Stimulated activated naive CD8-positive, alpha-beta T cell treated with anti-CD3 and anti-CD28 coated beads, Interleukin-15, Interleukin-2, amounts not matched to agents 100 U/mL and 50 U/mL, for 24 hours (primary cell): Measurements from ENCODE around the gene RNF148.
"Not testable (repeated sequence)": the region's sequence is repeated elsewhere in the genome, so short reads cannot be mapped to it uniquely, and the experiment has no call there.

Experiments used
- ATAC-seq: fragments of 150-1000 bp; cut with Tn5 transposase; one replicate; pipeline ENCODE4 v1.10.0; 2021
- DNase-seq: peaks from one replicate; pipeline ENCODE4 v3.0.0; 2021

Gene RNF148

GRCh38 chr7:122689346-122690109 lies 13.2 kb downstream of the RNF148 start:
- no peak for DNase-seq
- ATAC-seq: no peak

GRCh38 chr7:122688400-122688998 lies 14.2 kb downstream of the RNF148 start:
- DNase-seq (no peak), ATAC-seq (no peak)

GRCh38 chr7:122686360-122686878 lies 16.3 kb downstream of the RNF148 start:
- DNase-seq (no peak), ATAC-seq (no peak)

GRCh38 chr7:122684504-122684903 lies 18.2 kb downstream of the RNF148 start:
- DNase-seq: no peak
- ATAC-seq: no peak

GRCh38 chr7:122682815-122683550 lies 19.7 kb downstream of the RNF148 start:
- no peak for DNase-seq
- no peak for ATAC-seq

GRCh38 chr7:122681186-122681585 lies 21.5 kb downstream of the RNF148 start:
- not testable (repeated sequence) for ATAC-seq, DNase-seq

GRCh38 chr7:122679813-122680212 lies 22.9 kb downstream of the RNF148 start:
- ATAC-seq (no peak), DNase-seq (no peak)

GRCh38 chr7:122679269-122679709 lies 23.4 kb downstream of the RNF148 start:
- not testable (repeated sequence) for ATAC-seq, DNase-seq

GRCh38 chr7:122677149-122677548 lies 25.6 kb downstream of the RNF148 start:
- no peak for ATAC-seq
- DNase-seq: no peak

- ATAC-seq: no peak
Observed at GRCh38 chr7:122676466-122676865, 26.3 kb downstream of the RNF148 start.

GRCh38 chr7:122675621-122676020 lies 27.1 kb downstream of the RNF148 start:
- ATAC-seq (no peak), DNase-seq (no peak)

More at GRCh38 chr7:122676466-122676865, 26.3 kb downstream of the RNF148 start:
- DNase-seq: no peak

- no peak for DNase-seq
- ATAC-seq: no peak
Observed at GRCh38 chr7:122675011-122675410, 27.7 kb downstream of the RNF148 start.

GRCh38 chr7:122674502-122674901 lies 28.2 kb downstream of the RNF148 start:
- no peak for ATAC-seq
- no peak for DNase-seq

- no peak for ATAC-seq
Observed at GRCh38 chr7:122673951-122674350, 28.8 kb downstream of the RNF148 start.

GRCh38 chr7:122672536-122672935 lies 30.2 kb downstream of the RNF148 start:
- no peak for DNase-seq
- ATAC-seq: no peak

More at GRCh38 chr7:122673951-122674350, 28.8 kb downstream of the RNF148 start:
- DNase-seq: no peak

- ATAC-seq: no peak
- no peak for DNase-seq
Observed at GRCh38 chr7:122663733-122664132, 39.0 kb downstream of the RNF148 start.

GRCh38 chr7:122658856-122659255 lies 43.9 kb downstream of the RNF148 start:
- ATAC-seq: no peak

GRCh38 chr7:122653685-122654084 lies 49.0 kb downstream of the RNF148 start:
- DNase-seq: no peak
- no peak for ATAC-seq

More at GRCh38 chr7:122658856-122659255, 43.9 kb downstream of the RNF148 start:
- no peak for DNase-seq

- DNase-seq (no peak), ATAC-seq (no peak)
Observed at GRCh38 chr7:122652876-122653275, 49.8 kb downstream of the RNF148 start.
